Cardiac septum (tissue), 1 donor: ENCODE measurements around the gene FXYD6. TPM values are rescaled to one million over a fixed set of nuclear protein-coding genes. Genes with fewer than 3 reads are reported as not detected.

ENCODE experiments used
- DNase-seq: peaks from one replicate; pipeline ENCODE4 v3.0.0-alpha.2; 2020; ENCODE audit warnings: low spot score
- intact Hi-C: fragments of 100-400 bp; cut with DNase I; formaldehyde crosslinking; loops from one replicate; pipeline ENCODE4 v1.14.0; 2022
- total RNA-seq: library from RNA; stranded (reverse); fragmentation: NEBNext Ultra II Directional; extraction: Animal tissue kit (Norgen Biotek cat#: 25700); gene quantifications from one replicate; pipeline ENCODE4 v1.2.1, GENCODE V29; 2021
- donor health status: DM: no; HTN: no; CAD: no.

FXYD6 gene
- total RNA-seq, 1 donor from 2014 or later: 28.0 TPM

DNA sequence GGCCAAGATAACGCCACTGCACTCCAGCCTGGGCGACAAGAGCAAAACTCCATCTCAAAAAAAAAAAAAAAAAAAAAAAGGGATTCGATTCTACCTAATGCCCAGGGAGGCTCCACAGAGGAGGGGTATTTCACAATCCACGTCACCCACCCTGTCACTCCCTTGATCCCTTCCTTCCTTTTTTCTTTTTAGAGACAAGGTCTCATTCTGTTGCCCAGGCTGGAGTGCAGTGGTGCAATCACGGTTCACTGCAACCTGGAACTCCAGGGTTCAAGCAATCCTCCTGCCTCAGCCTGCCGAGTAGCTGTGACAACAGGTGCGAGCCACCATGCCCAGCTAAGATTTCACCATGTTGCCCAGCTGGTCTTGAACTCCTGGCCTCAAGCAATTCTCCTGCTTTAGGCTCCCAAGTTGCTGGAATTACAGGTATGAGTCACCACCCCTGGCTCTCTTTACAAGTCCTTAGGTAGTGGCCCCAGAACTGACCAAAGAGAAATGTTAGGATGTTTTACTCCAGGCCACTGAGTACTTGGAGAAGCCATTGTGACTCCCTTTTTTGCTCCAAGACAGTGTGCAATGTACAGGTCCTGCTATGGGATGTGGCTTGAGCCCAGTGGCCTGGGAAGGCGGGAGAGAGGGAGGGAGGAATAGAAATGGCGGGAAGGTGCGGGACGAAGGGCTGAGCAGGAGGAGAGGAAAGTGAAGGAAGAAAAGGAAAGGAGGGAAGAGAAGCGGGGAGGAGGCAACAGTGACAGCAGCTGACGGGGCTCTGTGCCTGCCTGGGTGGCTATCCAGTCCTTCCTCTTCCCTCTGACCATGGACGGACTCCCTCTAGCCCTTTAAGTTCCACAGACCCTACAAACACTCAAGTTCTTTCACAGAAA is 40.1 kb downstream of the FXYD6 start:
- peak; percentile 54 for DNase-seq
- intact Hi-C loops: no loop called here

DNA sequence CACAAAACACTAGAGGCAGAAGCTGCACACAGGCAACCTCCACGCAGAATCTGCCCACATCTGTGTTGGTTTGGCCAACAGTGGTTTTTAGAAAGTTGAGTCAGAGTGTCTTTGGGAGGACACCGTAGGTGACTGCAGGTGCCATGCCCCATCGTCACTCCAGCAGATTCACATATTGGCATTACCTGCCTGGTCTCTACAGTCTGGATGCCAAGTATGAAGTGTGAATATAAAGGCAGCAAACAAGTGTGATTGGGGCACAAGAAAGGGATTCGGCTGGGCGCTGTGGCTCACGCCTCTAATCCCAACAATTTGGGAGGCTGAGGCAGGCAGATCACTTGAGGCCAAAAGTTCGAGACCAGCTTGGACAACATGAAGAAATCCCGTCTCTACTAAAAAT is 40.9 kb downstream of the FXYD6 start:
- intact Hi-C loops: no loop called here
- DNase-seq: peak; percentile 15

DNA sequence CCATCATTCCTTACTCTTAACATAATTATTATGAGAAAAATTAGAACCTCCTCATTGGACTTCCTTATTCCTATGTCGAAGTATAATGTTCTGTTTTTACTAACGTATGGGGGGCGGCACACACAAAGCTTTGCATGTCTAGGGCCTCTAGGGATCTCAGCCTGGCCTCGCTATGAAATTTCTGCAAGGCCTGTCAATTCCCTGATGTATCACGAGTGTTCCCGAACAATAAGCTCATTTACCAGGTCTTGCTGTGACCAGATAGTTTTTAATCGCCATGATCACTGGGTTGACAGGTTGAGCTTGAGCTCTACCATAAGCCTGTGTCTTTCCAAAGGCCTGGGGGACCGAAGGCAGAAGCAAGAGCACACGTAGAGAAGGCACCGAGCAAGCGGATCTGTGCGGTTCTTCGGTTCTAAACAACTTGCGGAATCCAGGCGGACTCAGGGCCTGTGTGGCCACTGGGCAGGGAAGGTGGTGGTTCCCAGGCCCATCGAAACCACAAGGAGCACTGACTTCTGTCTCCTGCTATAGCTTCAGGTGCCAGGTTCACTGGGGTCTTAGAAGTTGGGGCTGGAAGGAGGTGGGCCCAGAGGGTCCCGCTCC is 41.5 kb downstream of the FXYD6 start:
- peak; percentile 29 for DNase-seq
- intact Hi-C loops: no loop called here

DNA sequence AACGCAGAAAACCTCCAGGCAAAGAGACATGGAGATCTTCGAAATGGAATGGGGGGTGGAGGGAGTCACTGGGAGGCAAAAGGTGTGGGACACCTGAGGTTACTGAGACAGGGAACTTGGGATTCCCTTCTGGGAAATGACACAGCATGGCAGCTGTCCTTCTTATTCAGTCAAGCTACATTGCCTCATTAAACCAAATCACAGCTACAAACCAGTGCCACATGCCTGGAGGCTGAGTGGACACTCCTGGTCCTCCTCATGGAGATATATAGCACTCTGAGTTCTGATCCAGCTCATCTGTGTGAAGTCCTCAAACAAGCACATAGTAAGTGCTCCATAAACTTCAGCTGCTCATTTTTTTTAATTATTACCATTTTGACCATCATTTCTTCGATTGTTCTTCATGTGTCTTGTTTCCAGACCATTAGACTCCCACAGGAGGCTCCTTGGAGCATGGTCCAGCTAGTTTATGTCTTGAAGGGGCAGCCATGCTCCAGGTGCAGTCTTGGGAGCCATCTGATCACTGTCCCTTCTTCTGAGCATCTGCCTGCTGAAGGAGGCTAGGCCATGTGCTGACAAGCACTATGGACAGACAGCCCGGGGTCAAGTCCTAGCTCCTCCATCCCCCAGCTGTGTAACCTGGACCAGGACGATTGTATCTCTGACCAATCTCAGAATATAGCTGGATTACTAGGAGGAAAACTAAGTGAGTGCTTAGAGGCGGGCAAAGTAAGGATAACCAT is 42.2 kb downstream of the FXYD6 start:
- DNase-seq: peak; percentile 56
- intact Hi-C loops: no loop called here

DNA sequence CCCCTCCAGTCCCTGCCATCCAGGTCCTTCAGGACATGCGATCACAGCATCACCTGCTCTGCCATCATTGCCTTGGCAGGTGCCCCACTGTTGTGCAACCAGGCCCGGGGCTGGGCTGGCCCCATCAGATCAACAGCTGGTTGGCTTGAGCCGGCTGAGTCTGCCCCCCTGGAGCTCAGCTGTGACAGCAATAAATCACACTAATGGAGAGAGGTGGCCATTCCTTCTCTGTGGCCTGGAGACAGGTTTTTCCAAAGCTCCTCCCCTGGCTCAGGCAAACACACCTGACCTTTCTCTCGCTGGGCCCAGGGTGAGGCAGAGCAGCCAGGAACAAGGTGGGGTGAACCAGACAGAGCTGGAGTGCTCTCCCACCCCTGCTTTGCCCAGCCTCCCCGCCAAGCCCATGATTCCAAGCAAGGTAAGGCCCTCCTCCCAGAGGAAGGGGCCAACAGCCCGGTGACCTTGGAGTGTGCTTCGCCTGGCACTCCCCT is 43.0 kb downstream of the FXYD6 start:
- intact Hi-C loops: no loop called here
- DNase-seq: peak; percentile 63

DNA sequence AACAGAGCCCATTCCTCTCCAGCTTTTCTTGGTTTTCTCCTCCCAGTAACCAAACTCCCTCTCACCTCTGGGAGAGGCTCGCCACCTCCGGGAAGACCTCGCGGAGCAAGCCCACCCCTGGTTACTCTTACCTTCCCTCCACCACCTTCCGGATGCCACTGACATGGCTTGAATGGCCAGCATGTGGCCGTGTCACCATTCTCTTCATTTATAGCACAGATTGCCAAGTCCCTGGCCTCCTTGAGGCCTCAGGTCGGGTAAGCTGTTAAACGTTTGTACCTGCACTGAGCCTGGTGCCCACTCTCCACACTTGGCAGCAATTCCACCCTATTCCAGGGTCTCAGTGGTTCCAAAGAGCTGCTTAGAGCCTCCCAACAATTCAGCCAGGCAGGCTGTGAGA is 43.9 kb downstream of the FXYD6 start:
- intact Hi-C loops: no loop called here
- peak; percentile 59 for DNase-seq

DNA sequence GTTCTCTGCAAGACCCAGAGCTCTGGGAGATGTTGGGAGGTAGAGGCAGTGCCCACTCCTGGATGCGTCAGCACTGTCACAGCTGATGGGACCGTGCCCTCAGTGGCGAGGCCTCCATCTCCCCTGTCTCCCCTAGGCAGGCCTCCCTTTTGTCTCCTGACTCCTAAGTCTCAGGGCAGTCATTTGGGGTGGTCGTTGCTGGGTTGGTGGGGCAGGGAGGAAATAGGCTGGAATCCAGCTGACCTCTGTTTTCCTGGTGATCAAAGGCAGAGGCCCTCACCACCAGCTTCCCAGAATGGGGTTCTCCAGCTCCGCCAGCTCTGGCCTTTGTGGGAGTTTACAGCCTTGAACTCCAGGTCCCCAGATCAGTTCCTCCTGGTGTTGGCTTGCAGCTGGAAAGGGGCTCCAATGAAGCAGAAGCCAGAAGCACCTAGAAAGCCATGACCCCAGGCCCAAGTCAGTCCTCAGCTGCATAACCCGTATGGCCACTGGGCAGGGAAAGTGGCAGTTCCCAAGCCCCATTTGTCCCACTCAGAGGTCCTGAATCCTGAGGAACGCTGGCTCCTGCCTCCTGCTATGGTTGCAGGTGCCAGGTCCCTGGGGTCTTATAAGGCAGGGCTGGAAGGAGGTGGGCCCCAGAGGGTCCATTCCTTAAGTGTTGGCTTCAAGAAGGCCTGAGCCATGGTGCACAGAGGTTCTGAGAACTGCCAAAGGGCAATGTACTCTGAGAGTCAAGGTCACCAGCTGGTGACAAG is 44.6 kb downstream of the FXYD6 start:
- intact Hi-C loops: no loop called here
- peak; percentile 46 for DNase-seq

DNA sequence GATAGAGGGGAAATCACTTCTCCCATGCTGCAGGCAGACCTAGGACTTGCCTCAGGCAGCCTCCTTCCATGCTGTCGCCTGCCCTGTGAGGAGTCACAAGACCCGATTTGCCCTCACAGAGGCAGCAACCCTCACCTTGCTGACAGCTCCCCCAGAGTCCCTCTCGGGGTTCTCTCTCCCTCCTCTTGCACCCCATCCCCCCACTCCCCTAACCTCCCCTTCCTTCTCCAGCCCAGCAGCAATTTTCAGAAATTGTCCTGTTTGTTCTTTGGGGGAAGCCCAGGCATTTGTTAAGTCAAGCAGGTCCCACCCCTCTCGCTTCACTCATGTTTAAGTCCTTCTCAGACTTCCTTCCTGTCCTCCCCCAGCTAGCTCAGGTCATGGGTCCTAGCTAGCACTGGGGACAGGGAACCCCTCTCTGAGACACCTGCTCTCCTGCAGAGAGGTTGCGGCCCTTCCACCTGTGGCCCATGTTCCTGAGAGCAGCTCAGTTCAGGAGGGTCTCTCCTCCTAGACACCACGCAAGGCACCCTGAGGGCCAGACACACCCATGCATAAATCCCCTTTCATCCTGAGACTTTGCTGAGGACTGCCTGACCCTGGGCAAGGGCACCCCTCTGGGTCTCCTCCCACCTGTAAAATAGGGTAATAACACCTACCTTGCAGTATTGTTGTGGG is 45.6 kb downstream of the FXYD6 start:
- intact Hi-C loops: no loop called here
- peak; percentile 63 for DNase-seq

DNA sequence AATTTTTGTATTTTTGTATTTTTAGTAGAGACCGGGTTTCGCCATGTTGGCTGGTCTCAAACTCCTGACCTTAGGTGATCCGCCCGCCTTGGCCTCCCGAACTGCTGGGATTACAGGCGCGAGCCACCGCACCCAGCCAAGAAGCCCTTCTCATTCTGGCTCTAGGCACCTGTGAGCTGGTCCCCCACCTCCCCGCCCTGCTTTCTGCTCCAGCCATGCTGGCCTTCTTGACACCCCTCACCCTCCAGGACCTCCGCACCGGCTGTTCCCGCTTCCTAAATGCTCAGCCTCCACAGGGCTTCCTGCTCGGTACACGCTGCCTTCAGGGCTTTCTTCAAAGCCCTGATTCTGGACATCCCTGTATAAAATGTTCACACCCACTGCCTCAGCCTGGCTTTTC is 46.4 kb downstream of the FXYD6 start:
- DNase-seq: peak; percentile 61
- intact Hi-C loops: no loop called here

DNA sequence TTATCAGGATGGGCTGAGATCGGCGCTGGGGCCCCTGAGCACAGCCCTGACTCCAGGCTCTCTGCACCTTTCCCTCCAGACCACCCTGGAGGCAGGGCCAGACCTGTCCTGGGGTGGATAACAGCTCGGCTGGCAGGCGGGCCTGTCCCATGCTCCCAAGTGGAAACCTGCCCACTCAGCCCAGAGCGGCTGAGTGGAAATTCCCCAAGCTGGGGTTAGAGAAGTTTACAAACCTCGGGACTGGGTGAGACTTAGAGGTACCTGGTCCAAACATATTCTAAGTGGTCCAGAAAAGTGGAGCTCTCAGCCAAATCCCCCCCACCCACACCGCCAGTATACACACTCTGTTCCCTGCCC is 47.1 kb downstream of the FXYD6 start:
- intact Hi-C loops: no loop called here
- peak; percentile 14 for DNase-seq

DNA sequence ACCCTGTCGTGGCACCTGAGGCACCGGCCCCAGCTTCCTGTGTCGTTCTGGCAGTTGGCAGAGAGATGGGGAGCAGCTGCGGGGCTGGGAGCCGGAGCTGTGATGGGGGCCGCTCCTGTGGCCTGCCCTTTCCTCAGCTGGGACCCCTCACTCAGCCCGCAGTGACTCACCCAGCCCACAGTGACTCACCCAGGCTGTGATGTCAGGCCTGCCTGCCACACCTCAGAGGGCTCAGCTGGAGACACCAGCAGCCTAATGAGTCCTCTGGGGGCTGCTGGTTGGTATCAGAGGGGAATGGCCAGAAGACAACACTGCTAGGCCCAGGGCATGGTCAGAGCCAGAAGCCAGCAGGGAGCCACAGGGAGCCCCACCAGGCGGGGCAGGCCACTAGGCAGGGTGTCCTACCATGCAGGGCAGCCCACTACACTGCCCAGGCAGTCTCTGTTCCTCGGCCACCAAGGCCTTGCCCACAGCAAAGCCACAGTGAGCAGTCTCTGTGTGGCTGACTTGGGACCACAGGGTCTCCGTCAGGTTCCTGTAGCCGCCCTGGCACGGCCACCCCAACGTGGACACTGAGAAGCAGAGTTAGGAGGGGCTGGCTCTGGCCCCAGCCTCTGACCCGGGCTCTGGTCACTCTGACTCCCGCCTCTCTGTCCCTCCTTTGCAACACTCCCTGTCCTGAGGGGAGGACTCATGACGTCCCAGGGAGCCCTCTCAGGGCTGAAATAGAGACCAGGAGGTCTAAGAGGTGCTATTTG is 47.7 kb downstream of the FXYD6 start:
- intact Hi-C loops: no loop called here

DNA sequence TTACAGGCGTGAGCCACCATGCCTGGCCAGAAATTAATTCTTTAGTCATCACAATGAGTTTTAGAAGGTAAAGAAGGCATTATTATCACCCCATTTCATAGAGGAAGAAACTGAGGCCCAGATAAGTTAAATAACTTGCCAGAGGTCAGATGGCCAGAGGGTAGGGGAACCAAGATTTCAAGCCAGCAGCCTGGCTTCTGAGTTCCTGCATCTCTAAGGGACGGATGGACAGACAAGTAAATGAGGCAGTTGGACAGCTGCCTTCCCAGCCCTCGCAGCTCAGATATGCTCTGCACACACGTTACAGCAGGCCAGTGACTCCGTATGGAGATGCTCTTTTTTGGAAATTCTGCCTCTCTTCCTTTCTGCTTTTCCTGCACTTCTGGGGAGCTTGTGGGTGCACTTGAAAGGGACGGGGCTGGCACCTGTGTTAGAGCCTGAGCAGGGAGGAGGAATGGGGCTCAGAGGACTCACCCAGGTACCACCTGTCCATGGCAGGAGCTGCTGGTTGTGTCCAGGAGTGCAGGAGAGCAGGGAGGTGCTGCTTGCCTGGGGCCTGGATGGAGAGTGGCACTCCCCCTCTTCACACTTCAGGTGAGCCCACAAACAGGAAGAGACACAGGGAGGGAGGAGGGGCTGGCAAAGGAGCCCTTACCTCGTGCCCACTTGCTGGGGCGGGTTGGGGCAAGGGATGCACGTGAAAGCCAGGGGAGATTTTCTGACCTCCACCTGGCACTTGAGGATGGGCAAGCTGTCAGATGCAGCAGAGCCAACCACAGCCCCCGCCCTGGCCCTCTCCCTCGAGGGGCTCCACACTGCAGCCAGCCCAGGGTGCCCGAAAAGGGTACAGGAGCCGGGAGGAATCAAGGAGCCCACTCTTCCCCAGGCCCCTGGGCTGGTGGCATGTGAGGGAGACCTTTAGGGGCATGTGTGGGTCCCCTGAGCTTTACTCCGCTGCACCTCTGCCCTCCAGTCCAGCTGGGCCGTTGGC is 48.6 kb downstream of the FXYD6 start:
- intact Hi-C loops: no loop called here
- peak; percentile 61 for DNase-seq

More for the DNA sequence above, 47.7 kb downstream of the FXYD6 start:
- DNase-seq: peak; percentile 75

DNA sequence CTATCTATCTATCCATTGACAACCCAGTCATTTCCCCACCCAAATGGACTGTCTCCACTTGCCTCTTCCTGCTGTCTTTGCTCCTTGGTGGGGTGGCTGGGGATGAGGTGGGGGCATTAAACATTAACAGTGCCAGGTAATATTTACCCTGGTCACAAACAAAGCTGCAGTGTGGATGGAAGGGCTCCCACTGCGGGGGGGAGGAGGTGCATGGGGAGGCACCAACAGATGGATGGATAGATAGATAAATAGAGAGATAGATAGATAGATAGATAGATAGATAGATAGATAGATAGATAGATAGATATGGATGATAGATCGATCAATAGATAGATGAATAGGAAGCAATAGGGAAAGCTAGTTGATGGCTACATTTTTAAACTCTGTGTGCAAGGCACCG is 49.6 kb downstream of the FXYD6 start:
- DNase-seq: no peak

DNA sequence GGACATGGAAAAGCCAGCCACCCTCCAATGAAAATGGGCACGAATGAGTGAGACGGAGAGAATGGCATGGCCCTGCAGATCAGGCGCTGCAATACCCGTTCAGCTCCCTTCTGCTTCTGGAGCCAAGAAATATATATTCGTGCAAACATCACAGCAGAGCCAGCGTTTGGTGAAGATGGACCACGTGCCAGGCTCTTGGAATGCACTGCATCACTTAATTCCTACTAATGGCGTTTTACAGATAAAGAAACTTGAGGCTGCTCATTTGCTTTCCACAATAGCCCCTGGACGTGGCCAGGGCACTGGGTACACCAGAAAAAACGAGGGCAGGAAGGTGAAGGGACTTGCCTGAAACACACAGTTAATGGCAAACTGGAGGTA is 50.3 kb downstream of the FXYD6 start:
- no peak for DNase-seq
- intact Hi-C loops: no loop called here

More for the DNA sequence above, 49.6 kb downstream of the FXYD6 start:
- intact Hi-C loops: no loop called here

DNA sequence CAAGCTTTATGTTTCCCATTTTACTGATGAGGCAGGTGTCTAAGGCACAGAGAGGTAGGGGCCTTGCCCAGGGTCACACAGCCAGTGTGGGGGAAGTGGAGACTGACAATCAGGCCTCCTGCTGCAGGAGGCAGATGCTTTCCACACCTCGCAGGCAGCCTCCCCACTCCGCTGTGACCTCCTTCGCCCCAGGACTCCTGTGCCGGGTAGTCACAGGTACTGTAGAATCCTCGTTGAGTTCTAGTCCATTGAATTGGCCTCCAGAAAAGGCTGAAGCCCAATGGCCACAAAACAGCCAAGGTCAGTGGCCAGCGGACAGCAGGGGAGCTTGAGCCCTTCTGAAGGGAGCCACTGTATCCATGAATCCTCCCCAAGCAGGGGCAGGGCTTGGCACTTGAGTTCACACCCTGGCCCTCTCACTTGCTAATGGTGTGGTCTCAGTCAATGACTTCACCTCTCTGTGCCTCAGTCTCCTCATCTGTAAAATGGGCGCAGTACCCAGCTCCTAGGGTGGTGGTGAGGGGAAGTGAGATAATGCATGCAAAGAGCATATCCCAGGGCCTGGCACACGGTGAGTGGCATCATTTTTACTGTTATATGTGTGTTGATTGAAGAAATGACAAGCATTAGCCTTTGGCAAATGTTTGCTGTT is 50.8 kb downstream of the FXYD6 start:
- peak; percentile 70 for DNase-seq
- intact Hi-C loops: no loop called here

DNA sequence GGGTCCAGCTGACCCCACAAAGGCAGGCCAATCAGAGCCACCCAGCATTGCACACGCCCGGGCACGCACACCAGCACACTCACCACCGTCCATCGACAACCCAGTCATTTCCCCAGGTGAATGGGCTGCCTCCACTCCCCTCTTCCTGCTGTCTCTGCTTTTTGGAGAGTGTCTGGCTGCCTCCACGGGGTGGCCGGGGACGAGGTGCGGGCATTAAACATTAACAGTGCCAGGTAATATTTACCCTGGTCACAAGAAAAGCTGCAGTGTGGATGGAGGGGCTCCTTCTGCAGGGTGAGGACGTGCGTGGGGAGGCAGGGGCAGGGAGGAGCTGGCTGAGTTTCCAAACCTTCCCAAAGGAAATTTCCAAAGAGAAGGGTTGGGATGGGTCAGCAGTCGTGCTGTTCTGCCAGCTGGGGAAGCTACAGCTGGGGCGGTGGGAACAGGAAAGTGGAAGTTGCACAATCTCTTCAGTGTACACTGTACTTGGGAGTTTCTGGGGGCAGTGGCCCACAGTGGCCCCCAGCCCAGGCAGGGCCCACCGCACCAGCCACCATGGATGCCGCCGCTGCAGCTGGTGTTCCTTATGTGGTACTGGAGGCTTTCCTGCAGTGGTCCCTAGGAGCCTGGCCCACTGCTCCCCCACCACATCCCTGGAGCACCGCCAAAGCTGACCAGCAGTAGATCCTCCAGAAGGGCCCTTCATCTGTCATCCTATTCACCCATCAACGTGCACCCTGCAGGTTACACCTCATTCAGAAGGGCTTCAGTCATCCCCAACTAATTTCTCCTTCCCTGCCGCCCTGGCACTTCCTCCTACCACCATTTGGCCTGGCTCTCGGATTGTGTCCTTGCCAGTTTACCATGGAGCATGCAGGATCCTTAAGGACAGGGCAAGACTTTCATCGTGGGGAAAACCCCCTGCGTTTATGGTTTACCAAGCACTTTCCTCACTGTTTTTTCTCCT is 51.6 kb downstream of the FXYD6 start, which contains the start of gene FXYD2:
TSS of gene FXYD2 (minus strand) at position 174 of the 967 bp plus-strand sequence. CDS start at position 108, 66 bp downstream.
- intact Hi-C loops: no loop called here
- peak; percentile 81 for DNase-seq
